DND-41 (cell line): ENCODE data around the gene FBF1.

Experiments
- ATAC-seq: fragments of 200-7000 bp; cut with Tn5 transposase; 3 replicates; pipeline ENCODE4 v1.9.1; 2021; ENCODE audit warnings: low read depth; ENCODE audit not compliant: insufficient read depth
- DNase-seq: peaks from one replicate; pipeline ENCODE4 v3.0.0-alpha.2; 2020
- H2AFZ ChIP-seq: 2 replicates; pipeline ENCODE4 v1.6.0; 2012; ENCODE audit warnings: low read depth, low read length
- H3K27ac ChIP-seq: 2 replicates; pipeline ENCODE4 v1.5.1; 2012; ENCODE audit warnings: low read length, inconsistent platforms
- H3K27me3 ChIP-seq: fragments of 200-600 bp; sonication (generic); 2 replicates; pipeline ENCODE4 v1.6.0; 2012; ENCODE audit warnings: low read length, mild to moderate bottlenecking, inconsistent platforms; ENCODE audit not compliant: insufficient read depth, poor library complexity
- H3K36me3 ChIP-seq: 2 replicates; pipeline ENCODE4 v1.5.1; 2012; ENCODE audit warnings: low read length, inconsistent platforms; ENCODE audit not compliant: insufficient read depth
- H3K4me1 ChIP-seq: 2 replicates; pipeline ENCODE4 v1.5.1; 2012; ENCODE audit warnings: mild to moderate bottlenecking, low read length; ENCODE audit not compliant: insufficient read depth
- H3K4me2 ChIP-seq: 2 replicates; pipeline ENCODE4 v1.6.0; 2012; ENCODE audit warnings: mild to moderate bottlenecking, moderate library complexity, low read length, inconsistent platforms; ENCODE audit not compliant: insufficient read depth
- H3K4me3 ChIP-seq, 2 experiments: fragments of 200-600 bp in 1 of 2; shearing (Covaris generic) in 1 of 2; 2 replicates each; pipeline ENCODE4 v1.5.1; 2012 to 2016; ENCODE audit warnings: inconsistent platforms in 2 of 2, low read length in 2 of 2, mild to moderate bottlenecking in 2 of 2, low read depth in 1 of 2, moderate library complexity in 1 of 2
- H3K79me2 ChIP-seq: 2 replicates; pipeline ENCODE4 v1.6.0; 2012; ENCODE audit warnings: low read length, inconsistent platforms; ENCODE audit not compliant: insufficient read depth
- H3K9ac ChIP-seq: 2 replicates; pipeline ENCODE4 v1.6.0; 2012; ENCODE audit warnings: low read depth, mild to moderate bottlenecking, inconsistent platforms, low read length, moderate library complexity
- H3K9me3 ChIP-seq: 2 replicates; pipeline ENCODE4 v1.5.1; 2012; ENCODE audit warnings: low read length, moderate library complexity, mild to moderate bottlenecking, inconsistent platforms; ENCODE audit not compliant: insufficient read depth, severe bottlenecking
- H4K20me1 ChIP-seq: 2 replicates; pipeline ENCODE4 v1.6.0; 2012; ENCODE audit warnings: low read length; ENCODE audit not compliant: insufficient read depth
- EZH2 ChIP-seq: IDR thresholded peaks from 3 replicates; pipeline ENCODE4 v1.6.1; 2012; ENCODE audit warnings: borderline replicate concordance, low read depth, mild to moderate bottlenecking, moderate library complexity, low read length, inconsistent platforms; ENCODE audit not compliant: severe bottlenecking
- TF ChIP-seq, protein P1 (sequence below): IDR thresholded peaks from 2 replicates; pipeline ENCODE4 v1.5.1; 2012; ENCODE audit warnings: borderline replicate concordance, low read length, moderate library complexity, mild to moderate bottlenecking; ENCODE audit not compliant: poor library complexity, severe bottlenecking; ENCODE audit errors: extremely low read depth

The FBF1 gene

GRCh38 chr17:75965468-75965867 lies 24.6 kb upstream of the FBF1 start:
- Histone ChIP-seq H4K20me1 (no peaks in the 10 kb centered on the region), H3K27ac (no peak overlapping the region), H3K4me3 (no peak overlapping the region), H3K4me1 (no peaks in the 10 kb centered on the region), H3K9ac (no peak overlapping the region), H3K36me3 (peaks cover 4% of the 10 kb centered on the region; the same call in 1 of the 2 replicates), H3K4me2 (no peak overlapping the region), H3K9me3 (no peaks in the 10 kb centered on the region), H2AFZ (no peak overlapping the region), H3K79me2 (peaks cover 5% of the 10 kb centered on the region; the same call in 1 of the 2 replicates), H3K27me3 (no peaks in the 10 kb centered on the region)
- TF ChIP-seq, protein P1, sequence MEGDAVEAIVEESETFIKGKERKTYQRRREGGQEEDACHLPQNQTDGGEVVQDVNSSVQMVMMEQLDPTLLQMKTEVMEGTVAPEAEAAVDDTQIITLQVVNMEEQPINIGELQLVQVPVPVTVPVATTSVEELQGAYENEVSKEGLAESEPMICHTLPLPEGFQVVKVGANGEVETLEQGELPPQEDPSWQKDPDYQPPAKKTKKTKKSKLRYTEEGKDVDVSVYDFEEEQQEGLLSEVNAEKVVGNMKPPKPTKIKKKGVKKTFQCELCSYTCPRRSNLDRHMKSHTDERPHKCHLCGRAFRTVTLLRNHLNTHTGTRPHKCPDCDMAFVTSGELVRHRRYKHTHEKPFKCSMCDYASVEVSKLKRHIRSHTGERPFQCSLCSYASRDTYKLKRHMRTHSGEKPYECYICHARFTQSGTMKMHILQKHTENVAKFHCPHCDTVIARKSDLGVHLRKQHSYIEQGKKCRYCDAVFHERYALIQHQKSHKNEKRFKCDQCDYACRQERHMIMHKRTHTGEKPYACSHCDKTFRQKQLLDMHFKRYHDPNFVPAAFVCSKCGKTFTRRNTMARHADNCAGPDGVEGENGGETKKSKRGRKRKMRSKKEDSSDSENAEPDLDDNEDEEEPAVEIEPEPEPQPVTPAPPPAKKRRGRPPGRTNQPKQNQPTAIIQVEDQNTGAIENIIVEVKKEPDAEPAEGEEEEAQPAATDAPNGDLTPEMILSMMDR: no peak
- TF ChIP-seq EZH2: no peak
- no peak for DNase-seq
- ATAC-seq: no peak

GRCh38 chr17:75959839-75960511 lies 19.1 kb upstream of the FBF1 start:
- H3K9me3 ChIP-seq: no peaks in the 10 kb centered on the region
- H3K27ac ChIP-seq: no peak overlapping the region
- ATAC-seq (no peak), DNase-seq (no peak)
- no peak overlapping the region for H3K9ac ChIP-seq
- no peak overlapping the region for H3K4me2 ChIP-seq
- TF ChIP-seq, protein P1: no peak
- TF ChIP-seq EZH2: no peak
- peaks cover 7% of the 10 kb centered on the region; the same call in 1 of the 2 replicates for H3K79me2 ChIP-seq
- no peak overlapping the region for H3K4me3 ChIP-seq
- H3K27me3 ChIP-seq: no peaks in the 10 kb centered on the region
- H4K20me1 ChIP-seq: no peaks in the 10 kb centered on the region
- H3K4me1 ChIP-seq: no peaks in the 10 kb centered on the region
- H2AFZ ChIP-seq: no peak overlapping the region
- H3K36me3 ChIP-seq: peaks cover 14% of the 10 kb centered on the region

DNA sequence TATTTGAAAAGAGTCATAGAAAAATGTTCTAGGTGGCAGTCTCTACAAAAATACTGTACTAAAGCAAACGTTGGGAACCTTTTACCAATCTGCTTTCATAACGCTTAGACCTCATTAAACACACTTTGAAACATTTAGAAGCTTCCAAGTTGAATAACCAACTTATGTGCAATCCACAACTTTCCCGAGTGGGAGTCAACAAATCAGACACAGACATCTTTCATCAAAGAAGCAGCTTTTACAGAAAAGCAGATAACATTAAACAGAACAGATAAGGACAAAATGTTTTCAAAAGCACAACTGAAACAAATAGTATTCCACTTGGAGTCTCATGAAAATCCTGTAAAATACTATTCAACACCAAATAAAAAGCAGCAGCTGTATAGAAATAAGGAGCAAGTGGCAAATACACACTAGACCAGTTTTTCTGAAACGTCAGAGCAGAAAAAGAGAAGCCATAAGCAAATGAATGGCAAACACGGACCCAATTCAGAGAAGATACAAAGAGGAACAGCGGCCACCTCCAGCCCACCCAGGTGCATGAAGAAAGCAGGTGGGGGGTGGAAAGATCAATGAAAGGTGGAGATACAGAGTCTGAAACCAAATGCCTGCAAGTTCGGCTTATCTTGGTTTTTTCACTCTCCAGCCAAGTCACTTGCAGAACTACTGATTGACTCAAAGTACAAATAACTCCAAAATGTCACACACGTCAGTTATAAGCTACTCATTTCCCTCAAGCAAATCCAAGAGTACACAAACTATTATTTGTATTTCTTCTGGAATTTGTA lies 18.4 kb upstream of the FBF1 start:
- DNase-seq (no peak), ATAC-seq (no peak)
- H3K79me2 ChIP-seq: peaks cover 7% of the 10 kb centered on the region; the same call in 1 of the 2 replicates
- no peak overlapping the region for H2AFZ ChIP-seq
- no peak overlapping the region for H3K4me2 ChIP-seq
- no peak overlapping the region for H3K4me3 ChIP-seq
- H3K36me3 ChIP-seq: peaks cover 17% of the 10 kb centered on the region
- no peaks in the 10 kb centered on the region for H3K9me3 ChIP-seq
- no peak overlapping the region for H3K9ac ChIP-seq
- no peaks in the 10 kb centered on the region for H3K27me3 ChIP-seq
- H3K4me1 ChIP-seq: no peaks in the 10 kb centered on the region
- H3K27ac ChIP-seq: no peak overlapping the region
- TF ChIP-seq, protein P1: no peak
- no peak for TF ChIP-seq EZH2
- no peaks in the 10 kb centered on the region for H4K20me1 ChIP-seq
